Uterus (tissue), 2 donors: ENCODE results near the gene ZFP36L2.

Source experiments
- CTCF ChIP-seq, 4 experiments: fragments of 200-600 bp in 2 of 4; fragments of 450-650 bp in 2 of 4; sonication (generic) in 2 of 4; IDR thresholded peaks; one replicate each; pipeline ENCODE4 v1.5.1; 2016 to 2019; ENCODE audit warnings: antibody characterized with exemption in 4 of 4, mild to moderate bottlenecking in 2 of 4, moderate library complexity in 1 of 4
- POLR2A ChIP-seq, 2 donors: fragments of 450-650 bp; IDR thresholded peaks; one replicate each; pipeline ENCODE4 v1.6.1; 2016; ENCODE audit warnings: antibody characterized with exemption in 2 of 2, mild to moderate bottlenecking in 1 of 2, moderate library complexity in 1 of 2

DNA sequence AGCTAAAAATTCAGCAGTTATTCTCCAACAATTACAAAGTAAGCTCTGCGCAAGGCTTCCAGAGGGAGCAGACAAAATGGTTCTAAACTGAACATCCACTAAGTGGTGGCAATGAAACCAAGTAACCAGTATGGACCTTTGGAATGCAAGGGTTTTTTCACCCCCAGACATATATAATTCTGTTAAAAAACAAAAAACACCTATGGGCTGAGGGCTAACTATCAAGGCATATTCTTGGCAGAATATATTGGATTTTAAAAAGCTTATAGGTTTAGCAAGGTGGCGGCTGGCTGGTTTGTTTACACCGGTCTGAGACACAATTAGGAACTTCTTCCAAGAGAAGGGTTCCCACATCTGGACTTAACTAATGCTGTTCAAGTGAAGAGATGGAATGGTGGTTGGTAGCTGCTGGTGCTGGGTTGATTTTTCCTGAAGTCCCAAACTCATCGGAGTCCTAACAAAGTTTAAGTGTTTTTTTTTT is 2.8 kb downstream of the ZFP36L2 start:
- TF ChIP-seq CTCF (IDR thresholded peaks at IDR 0.05) (no peak), POLR2A (IDR thresholded peaks at IDR 0.05) (no peak)
